ENCODE data around the gene PDSS2.

PDSS2 gene

DNA sequence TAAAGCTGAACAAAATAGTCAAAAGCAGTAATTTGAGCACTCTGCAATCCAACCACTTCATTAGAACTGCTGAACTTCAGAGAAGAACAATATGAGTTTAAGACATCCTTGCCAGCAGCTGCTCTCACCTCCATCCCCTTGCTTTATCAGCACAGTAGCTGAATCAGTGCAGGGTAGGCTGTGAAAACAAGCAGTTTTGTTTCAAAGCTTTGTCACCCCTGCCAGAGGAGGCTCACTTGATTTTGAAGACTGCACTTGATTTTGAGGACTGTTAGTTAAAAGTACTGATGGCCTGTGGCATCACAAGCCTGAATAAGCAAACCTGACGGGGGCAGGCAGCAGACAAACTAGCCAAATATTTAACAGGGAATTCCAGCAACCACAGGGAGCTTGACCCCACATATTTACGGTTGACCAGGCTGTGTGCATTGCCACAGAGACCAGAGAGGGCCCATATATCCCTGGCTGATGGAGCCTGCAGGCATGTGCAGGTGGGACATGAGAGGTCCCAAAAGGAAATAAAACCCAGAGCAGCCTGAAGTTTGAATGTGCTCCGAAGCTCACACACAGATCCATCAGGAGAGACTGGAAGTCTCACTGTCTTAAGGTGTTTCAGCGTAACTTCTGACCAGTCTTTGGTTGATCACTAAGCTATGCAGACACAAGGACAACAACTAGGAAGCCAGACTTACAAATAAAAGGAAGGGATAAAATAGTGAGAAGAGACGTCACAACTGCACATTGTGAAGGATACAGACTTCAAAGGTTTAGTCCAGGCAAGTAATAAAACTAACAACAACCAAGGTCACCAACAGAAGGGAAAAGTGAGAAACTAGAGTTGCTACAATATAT is 97.4 kb downstream of the PDSS2 start:
- no peak for DNase-seq (ENCODE audit: low read depth in 2 of 2)

DNA sequence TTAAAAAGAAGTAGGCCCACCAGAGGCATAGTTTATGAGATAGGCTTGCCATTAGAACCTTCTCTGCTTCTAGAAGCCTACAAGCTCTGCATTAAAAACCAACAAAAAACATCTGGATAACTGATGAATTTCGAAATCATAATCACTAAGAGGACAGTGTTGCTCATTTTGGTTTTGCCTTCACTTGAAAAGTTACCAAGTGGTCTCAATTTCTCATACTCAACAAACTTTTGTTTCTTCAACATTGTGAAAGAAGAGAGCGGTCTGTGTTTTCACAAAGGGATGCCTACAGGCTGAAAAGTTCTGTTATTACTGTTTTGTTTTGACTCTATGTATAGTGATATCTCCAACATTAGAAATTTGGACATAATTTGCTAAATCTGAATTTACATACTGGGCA is 98.9 kb downstream of the PDSS2 start:
- DNase-seq (ENCODE audit: low read depth in 2 of 2) = no peak

DNA sequence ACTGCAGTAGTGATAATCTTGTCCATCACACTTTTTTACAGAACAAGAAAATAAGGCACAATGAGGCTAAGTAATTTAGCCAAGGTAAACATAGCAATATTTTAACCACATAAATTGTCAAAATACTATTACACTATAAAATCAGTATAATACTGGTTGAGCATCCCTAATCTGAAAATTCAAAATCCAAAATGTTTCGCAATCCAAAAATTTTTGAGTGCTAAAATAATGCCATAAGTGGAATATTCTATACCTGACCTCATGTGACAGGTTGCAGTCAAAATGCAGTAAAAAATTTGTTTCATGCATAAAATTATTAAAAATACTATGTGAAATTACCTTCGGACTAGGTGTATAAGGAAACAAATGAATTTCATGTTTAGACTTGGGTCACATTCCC is 101.5 kb downstream of the PDSS2 start:
- DNase-seq (ENCODE audit: low read depth in 2 of 2) = no peak

DNA sequence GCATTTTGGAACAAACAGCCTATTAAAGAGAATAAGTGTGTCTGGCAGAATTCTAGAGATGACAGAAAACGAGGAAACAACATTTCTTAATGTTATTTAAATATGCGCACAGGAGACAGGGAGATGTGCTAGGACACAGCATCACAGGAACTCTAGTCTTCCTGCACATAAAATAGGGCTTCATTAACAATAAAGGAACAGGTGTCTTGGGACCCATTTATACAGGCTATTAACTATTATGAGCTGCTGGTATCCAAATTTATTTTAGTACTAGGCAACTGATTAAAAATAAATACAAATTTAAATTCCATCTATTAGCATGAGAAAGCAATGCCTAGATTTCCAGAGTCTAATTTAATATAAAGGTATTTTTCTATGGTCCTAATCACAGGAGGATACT is 102.3 kb downstream of the PDSS2 start:
- no peak for DNase-seq (ENCODE audit: low read depth in 2 of 2)

DNA sequence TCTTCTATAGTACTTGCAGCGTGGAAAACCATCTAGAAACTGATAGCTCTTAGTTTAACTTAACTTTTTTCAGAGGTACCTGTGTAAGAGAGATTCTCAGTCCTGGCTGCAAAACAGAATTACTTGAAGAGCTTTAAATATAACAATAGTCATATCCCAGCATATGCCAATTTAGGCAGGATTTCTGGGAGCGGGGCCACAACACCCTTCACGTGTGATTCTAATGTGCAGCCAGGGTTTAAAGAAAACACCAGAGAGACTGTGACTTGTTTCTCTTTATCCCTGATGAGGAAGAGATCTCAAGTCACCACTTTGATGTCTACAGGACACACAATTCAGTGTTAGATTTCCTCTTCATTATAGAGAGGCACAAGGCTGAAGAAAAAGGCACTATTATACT is 103.7 kb downstream of the PDSS2 start:
- DNase-seq (ENCODE audit: low read depth in 2 of 2) = no peak

DNA sequence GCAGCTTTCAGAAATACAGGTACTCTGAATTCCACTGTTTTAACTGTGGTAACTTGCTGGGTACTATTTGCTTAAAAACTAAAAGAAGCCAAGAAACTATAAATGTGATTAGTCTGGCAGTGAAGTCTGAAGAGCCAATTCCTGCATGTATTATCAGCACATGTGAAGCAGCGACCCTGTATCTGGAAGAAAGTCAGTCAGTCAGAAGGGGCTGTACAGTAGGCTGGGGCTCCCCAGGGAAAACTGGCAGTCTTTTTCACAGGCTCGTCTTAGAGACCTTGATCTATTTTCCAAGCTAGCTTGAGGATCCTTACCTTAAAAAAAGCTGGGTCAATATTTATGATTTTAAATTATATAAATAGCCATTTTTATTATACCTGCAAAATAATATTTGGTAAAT is 104.9 kb downstream of the PDSS2 start:
- no peak for DNase-seq (ENCODE audit: low read depth in 2 of 2)

DNA sequence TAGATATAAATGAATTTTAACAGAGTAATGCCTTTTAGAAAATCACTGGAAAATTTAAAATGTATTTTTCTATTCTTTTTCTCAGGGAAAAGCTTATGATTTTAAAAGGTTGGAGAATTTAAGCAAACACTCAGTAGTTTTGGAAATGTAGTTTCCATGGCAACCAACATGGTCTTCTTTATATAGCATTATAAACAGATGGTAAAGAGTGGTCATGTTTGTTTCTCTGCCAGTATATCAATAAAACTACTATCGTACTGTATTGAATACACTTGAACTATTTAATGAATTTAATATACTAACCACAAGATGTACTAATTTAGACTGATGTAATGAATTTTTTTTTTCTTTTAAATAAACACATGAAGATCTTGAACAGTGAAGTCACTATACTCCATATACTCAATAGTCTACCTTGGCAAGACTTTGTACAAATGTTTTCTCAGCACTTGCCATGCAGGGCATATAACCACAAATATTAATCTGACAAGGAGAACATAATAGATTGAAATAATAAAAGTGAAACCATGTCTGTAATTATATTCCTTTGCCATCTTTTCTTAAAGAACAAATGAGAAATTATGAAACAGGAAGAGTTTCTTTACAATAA is 105.5 kb downstream of the PDSS2 start:
- no peak for DNase-seq (ENCODE audit: low read depth in 2 of 2)

DNA sequence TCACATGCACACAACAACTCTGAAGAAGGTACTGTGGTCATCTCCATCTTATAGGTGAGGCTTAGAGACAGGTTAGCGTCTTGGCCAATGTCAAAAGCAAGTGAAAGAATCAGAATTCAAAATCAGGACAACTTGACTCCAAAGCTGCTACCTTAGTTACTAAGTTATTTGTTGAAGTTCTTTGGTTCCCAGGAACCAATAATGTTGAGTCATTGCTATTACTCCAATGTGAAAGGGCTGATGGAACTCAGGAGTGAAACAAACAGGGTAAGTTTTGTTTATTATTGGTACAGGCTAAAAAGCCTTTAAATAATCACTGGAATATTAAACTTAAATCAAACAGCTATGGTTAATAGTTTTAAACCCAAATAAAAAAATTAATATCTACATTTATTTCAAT is 111.1 kb downstream of the PDSS2 start:
- DNase-seq (ENCODE audit: low read depth in 2 of 2) = no peak

DNA sequence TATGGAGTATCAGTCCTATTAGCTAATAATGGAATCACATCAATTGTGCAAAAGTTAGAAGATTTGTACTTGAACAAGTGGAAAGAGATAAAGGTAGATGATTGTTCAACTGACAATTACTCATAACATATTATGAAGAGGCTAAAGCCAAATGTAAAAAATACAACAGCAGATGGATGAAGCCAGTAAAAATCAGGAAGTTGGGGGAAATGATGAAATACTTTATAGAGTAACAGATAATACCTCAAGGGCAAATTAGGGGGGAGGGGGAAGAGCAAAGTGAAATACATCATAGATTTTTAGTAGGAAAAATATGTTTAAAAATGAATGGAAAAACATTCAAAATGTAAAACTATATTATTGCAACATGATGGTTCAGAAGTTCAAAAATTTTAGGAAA is 114.0 kb downstream of the PDSS2 start:
- DNase-seq (ENCODE audit: low read depth in 2 of 2) = no peak

DNA sequence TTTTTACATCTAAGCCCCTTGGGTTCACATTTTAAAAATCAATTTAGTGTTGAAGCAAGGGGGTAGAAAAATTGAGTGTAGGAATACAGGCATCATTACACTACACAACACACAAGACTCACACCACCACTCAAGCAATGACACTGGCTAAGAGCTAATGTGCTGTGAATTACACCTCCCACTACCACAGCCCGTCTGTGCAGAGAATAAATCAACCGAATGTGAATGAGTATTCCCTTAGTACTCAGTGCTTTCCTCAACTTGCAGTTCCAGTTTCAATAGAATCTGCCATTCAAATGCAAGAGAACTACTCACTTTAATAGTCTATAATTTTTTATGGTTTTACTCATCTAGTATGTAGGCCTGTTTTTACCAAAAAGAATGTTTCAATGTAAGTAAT is 114.4 kb downstream of the PDSS2 start:
- no peak for DNase-seq (ENCODE audit: low read depth in 2 of 2)

DNA sequence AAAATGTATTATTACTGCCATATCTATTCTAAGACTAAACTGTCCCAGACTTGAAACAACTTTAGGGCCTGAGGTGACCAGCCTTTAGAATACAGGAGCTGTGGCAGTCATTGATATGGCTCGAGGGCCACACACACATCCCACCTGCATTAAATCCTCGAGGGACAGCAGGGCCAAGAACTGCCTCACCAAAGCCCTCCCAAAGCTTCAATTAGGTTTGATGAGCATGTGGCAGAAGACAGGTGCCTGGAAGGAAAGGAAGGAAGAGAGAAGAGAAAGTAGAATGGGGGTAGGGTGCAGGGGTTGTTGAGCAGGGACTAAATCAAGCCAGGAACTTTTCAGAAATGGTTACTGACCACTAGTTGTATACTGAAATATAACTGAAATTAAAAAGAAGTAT is 115.0 kb downstream of the PDSS2 start:
- DNase-seq (ENCODE audit: low read depth in 2 of 2) = no peak

DNA sequence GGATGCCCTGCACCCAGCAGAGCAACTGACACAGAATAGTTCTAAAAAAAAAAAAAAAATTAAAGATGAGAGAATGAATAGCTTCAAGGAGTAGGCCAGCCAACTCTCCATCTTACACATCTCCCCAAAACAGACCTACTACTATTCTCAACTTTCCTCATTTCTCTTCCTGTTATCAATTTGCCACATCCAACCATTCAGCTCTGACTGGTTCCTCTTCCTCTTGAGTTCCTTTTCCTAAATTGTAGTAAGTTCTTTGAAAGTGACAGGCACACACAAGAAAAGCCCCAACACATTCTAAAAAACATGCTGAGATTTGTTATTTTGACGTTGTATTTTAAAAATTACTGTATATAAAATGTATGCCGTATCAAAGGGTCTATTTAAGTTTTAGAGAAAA is 117.2 kb downstream of the PDSS2 start:
- no peak for DNase-seq (ENCODE audit: low read depth in 2 of 2)

DNA sequence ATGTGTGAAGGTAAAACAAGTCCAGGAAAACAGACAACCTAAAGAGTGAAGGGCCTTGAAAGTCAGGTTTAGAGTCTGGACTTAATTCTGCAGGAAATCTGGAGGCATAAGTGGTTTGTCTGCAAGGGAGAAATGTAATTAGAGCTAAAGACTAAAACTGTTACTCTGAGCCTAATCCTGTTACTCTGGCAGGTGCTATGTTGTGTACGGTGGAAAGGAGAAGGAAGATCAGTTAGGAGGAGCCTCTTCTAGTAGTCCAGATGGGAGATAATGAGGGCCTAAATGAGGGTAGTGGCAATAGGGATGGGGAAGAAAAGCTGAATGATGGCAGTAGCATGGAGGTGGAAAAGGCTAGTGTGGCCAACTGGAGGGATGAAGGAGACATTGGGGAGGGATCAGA is 118.5 kb downstream of the PDSS2 start:
- DNase-seq (ENCODE audit: low read depth in 2 of 2) = no peak

DNA sequence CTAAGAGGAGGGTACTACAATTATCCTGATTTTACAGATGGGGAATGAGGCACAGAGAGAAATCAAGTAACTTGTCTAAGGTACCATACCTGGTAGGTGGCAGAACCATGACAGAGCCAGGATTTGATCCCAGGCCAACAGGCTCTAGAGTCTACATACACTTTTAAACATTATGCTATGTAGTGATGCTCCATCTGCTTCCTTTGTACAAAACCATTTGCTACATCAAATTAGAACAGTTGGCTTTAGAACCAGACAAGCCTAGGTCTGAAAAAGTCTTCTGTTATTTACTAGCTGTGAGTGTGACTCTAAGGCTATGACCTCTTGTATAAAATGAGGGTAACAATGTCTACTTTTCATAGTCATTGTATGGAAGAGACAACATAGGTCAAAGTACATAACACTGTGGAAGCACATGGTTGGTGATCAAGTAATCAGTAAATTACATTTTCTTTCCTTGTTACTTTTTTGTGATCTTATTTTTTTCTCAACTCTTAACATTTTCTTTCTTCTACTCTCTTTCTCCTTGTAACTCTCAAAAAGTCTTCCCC is 122.1 kb downstream of the PDSS2 start:
- no peak for DNase-seq (ENCODE audit: low read depth in 2 of 2)

DNA sequence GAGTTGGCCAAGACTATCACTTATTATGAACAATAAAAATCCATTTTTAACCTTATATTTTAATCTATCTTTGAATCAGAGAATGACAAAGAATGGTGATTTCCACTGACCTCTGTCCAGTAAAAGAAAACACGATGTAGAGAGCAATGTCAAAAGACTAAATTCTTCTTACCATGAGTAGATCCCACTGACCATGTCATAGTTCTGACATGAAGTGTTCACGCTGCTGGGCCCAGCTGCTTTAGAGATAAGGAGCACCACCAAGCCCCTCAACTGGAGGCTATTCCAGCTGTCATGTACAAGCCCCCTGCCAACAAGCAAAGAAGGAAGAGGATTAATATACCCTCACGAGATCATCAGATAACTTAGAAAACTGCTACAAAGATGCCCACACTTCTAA is 125.3 kb downstream of the PDSS2 start:
- DNase-seq (ENCODE audit: low read depth in 2 of 2) = no peak

DNA sequence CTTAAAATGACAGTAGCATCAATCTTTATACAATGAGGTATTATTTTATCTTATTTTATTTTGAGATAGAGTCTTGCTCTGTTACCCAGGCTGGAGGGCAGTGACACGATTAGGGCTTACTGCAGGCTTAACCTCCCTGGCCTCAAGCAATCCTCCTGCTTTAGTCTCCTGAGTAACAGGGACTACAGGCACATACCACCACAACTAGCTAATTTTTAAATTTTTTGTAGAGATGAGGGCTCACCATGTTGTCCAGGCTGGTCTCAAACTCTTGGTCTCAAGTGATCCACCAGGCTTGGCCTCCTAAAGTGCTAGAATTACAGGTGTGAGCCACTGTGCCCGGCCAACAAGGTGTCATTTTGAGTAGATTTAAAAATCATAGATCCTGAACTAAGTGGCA is 125.9 kb downstream of the PDSS2 start:
- DNase-seq (ENCODE audit: low read depth in 2 of 2) = no peak

DNA sequence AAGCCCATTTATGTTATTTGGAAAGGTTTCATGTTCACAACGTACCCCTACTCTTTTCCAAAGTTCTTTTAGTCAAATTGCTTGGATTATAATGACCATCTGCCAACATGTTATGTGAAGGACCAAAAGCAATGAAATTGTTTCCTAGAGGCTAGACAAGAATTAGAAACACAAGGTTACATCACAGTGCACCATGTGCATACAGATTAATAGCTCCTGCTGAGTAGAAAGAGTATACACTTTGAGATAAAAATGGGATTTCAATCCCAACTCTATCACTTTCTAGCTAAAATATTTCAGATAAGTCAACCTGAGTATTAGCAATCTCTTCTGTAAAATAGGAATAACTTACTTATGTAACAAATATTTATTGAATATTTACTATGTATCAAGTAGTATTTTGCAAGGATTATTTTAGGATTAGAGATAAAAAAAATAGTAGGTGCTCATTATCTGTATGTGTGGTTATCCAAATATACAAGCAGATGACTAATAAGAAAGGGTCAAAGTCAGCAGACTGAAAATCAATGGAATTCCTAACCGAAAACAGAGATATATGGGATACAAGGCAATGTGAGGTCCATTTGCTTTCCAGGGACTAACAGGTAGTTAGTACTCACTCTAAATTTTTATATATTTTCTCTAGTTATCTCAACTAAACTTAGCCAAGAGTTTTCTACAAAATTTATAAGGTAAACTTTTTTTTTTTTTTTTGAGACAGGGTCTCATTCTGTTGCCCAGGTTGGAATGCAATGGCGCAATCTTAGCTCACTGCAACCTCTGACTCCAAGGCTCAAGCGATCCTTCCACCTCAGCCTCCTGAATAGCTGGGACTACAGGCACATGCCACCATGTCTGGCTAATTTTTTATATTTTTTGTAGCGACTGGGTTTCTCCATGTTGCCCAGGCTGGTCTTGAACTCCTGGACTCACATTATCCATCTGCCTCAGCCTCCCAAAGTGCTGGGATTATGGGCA is 127.7 kb downstream of the PDSS2 start:
- no peak for DNase-seq (ENCODE audit: low read depth in 2 of 2)

DNA sequence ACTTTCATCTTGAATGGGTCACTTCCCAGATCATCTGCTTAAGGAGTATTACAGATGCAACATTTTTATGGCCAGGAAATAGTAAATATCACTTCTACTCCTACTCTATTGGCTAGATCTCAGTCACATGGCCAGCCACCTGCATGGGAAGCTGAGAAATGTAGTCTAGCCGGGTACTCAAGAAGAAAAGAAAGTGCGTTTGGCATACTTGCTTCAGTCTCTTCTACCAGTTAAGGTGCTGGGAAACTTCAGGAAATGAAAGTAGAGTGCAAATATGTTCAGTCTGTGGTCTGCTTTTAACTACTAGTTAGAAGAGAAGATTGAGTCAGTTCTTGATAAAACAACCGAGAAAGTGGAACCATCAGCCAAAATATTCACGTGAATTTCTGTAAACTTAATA is 129.2 kb downstream of the PDSS2 start:
- peak; percentile 1 to 2 for DNase-seq (ENCODE audit: low read depth in 2 of 2)

DNA sequence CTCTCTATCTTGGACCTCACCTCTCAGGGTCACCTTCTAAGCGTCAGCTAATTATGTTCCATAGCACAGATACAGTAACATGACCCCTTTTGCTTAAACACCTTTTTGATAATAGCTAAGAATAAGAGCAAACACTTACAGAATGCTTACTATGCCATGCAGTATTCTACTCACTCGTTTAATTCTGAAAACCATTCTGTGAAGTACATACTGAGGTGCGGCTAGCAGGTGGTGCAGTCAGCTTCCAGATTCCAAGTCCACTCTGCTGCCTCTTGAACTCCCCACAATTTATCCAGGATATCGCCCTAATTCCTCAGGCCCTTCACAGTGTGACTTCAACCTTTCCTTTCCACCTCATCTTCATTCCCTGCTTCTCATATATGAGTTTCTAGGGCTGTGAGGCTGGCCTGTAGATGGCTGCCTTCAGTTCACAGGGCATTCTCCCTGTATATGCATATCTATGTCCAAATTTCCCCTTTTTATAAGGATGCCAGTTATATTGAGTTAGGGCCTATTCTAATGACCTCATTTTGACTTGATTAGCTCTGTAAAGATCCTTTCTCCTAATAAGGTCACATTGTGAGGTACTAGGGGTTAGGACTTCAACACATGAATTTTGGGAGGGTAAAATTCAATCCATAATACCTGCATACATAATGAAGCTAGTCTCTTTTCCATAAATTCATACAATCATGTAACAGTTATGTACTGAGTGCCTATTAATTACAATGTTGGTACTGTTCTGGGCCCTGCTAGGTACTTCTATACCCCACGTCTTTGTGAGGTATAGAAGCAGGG is 130.1 kb downstream of the PDSS2 start:
- DNase-seq (ENCODE audit: low read depth in 2 of 2) = no peak

DNA sequence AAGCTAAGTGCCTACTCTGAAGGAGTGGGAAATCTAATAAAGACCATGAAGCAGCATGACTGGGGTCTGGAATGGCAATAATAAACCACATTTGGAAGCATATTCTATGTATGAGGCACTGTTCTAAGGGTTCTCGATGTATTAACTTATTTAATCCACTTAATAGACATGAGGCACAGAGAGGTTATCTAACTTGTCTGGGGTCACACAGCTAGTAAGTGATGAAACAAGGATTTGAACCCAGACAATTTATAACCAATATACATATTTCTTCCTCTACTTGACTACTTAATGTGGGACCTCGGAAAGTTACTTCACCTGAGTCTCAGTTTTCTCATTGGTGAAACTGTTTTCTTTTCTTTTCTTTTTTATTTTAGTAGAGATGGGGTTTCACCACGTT is 131.3 kb downstream of the PDSS2 start:
- no peak for DNase-seq (ENCODE audit: low read depth in 2 of 2)

DNA sequence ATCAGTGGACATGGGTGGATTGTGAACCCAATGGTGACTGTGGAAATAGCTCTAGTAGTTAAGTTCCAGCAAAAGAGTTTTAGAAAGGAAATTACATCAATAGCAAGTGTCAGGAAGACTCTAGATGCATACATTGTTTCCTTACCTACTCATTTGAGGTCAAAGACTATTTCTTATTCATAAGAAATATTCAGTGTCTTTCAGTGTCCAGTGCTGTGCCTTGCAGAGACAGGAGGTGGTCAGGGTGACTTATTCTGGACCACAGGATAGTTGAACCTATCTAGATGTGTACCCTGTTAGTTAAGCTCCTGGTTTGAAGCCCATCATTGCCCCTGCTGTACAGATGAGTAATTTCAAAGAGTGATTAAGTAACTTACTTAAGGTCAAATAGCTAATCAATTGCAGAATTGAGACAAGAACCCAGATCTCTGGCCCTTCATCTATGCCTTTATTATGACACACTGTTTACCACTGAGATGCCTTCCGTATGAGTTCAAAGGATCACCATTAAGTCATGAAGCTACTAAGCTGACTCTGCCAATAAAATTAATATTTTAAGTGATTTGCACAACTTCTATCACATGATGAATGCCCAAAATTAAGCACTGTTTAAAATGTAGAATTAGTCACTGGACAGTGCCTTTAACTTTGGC is 136.1 kb downstream of the PDSS2 start:
- no peak for DNase-seq (ENCODE audit: low read depth in 2 of 2)

Data from stimulated activated CD4-positive, alpha-beta T cell treated with anti-CD3 and anti-CD28 coated beads, Interleukin-15, amount 100 ng/mL, for 48 hours (primary cell).